DOHH2 (cell line): ENCODE measurements around the gene FAM149A.

Experiments used
- CTCF ChIP-seq: fragments of 200-600 bp; sonication (generic); IDR thresholded peaks from one replicate; pipeline ENCODE4 v1.5.1; 2014; ENCODE audit warnings: antibody characterized with exemption, mild to moderate bottlenecking, low read depth, low read length; ENCODE audit not compliant: poor library complexity, severe bottlenecking
- EZH2phosphoT487 ChIP-seq: fragments of 200-600 bp; sonication (generic); IDR thresholded peaks from 2 replicates; pipeline ENCODE4 v1.6.1; 2017; ENCODE audit warnings: borderline replicate concordance, mild to moderate bottlenecking, antibody characterized with exemption, low read length, moderate library complexity, mixed read lengths

GRCh38 chr4:186150926-186151325 is 46.4 kb downstream of the FAM149A start:
- TF ChIP-seq CTCF, result no peak
- TF ChIP-seq EZH2phosphoT487, result no peak
